Stimulated activated CD4-positive, alpha-beta T cell treated with anti-CD3 and anti-CD28 coated beads, Interleukin-2, amount 100 ng/mL, for 4 hours (primary cell): Measurements from ENCODE around the gene TNFRSF1B.

Experiments used
- DNase-seq: peaks from one replicate; pipeline ENCODE4 v3.0.0-alpha.2; 2020; ENCODE audit warnings: low read depth

The TNFRSF1B gene

GRCh38 chr1:12158357-12159092 is 8.3 kb upstream of the TNFRSF1B start:
- DNase-seq, result no peak

GRCh38 chr1:12159816-12160215 is 7.0 kb upstream of the TNFRSF1B start:
- DNase-seq, result peak; percentile 47

- no peak for DNase-seq
Observed at GRCh38 chr1:12161324-12161661, 5.5 kb upstream of the TNFRSF1B start.

GRCh38 chr1:12161662-12162458 is 4.9 kb upstream of the TNFRSF1B start:
- DNase-seq, result peak; percentile 65

GRCh38 chr1:12162459-12163137 is 4.2 kb upstream of the TNFRSF1B start:
- no peak for DNase-seq

GRCh38 chr1:12163210-12163609 is 3.6 kb upstream of the TNFRSF1B start:
- DNase-seq, result no peak

GRCh38 chr1:12164210-12164609 is 2.6 kb upstream of the TNFRSF1B start:
- DNase-seq, result no peak

- DNase-seq, result no peak
Observed at GRCh38 chr1:12165342-12165741, 1.4 kb upstream of the TNFRSF1B start.

GRCh38 chr1:12167493-12168429 is 970 bp downstream of the TNFRSF1B start:
- DNase-seq, result no peak

- DNase-seq, result no peak
Observed at GRCh38 chr1:12168451-12169160, 1.8 kb downstream of the TNFRSF1B start.

- DNase-seq, result no peak
Observed at GRCh38 chr1:12169442-12170135, 2.8 kb downstream of the TNFRSF1B start.

GRCh38 chr1:12170263-12170671 is 3.5 kb downstream of the TNFRSF1B start:
- no peak for DNase-seq

- no peak for DNase-seq
Observed at GRCh38 chr1:12171206-12172041, 4.6 kb downstream of the TNFRSF1B start.

- no peak for DNase-seq
Observed at GRCh38 chr1:12172042-12172851, 5.5 kb downstream of the TNFRSF1B start.

GRCh38 chr1:12173041-12173509 is 6.3 kb downstream of the TNFRSF1B start:
- no peak for DNase-seq

- peak; percentile 95 for DNase-seq
Observed at GRCh38 chr1:12173631-12174121, 6.9 kb downstream of the TNFRSF1B start.

- no peak for DNase-seq
Observed at GRCh38 chr1:12174924-12175810, 8.4 kb downstream of the TNFRSF1B start.
